Renal cortex interstitium (tissue), 11 donors: Measurements from ENCODE around the gene RAD51AP2. TPM values are rescaled to one million over a fixed set of nuclear protein-coding genes. Genes with fewer than 3 reads are reported as not detected.

Source experiments
- DNase-seq, 11 donors: peaks; one replicate each; pipeline ENCODE4 v3.0.0-alpha.2; 2013; ENCODE audit warnings: low read depth in 9 of 11, low spot score in 4 of 11; ENCODE audit errors: extremely low read depth in 1 of 11
- polyA plus RNA-seq, 3 donors: library from polyadenylated mRNA; unstranded; fragments of 120-200 nt; gene quantifications; one replicate each; pipeline ENCODE4 v1.2.1, GENCODE V29; 2013; ENCODE audit not compliant: insufficient read length in 3 of 3

RAD51AP2 gene
- polyA plus RNA-seq, 3 donors: 0.17 to 0.23 (median 0.17) TPM

DNA sequence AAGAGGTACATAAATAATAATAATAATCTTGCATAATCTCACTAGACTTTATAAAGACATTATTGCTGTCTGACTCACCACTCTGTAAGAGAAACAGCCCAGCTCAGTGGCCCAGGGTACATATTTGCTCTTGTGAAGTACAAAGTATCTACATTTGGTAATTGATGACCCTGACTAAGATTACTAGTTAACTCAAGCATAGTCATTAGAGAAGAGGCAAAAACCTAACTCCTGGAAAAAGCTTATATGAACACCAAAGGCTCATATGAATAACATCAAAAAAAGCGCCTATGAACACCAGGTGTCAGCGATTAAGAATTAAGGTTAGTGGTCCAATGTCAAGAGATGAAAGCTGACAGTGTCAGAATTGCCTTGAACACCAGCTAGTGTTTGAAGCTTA, 38.4 kb downstream of the RAD51AP2 start:
- DNase-seq: no peak

GRCh38 chr2:17476830-17477229, 41.4 kb downstream of the RAD51AP2 start:
- no peak for DNase-seq

- no peak for DNase-seq
Observed at GRCh38 chr2:17476064-17476463, 42.2 kb downstream of the RAD51AP2 start.

GRCh38 chr2:17475286-17475685, 43.0 kb downstream of the RAD51AP2 start:
- no peak for DNase-seq

GRCh38 chr2:17471979-17472378, 46.3 kb downstream of the RAD51AP2 start:
- DNase-seq: no peak

DNA sequence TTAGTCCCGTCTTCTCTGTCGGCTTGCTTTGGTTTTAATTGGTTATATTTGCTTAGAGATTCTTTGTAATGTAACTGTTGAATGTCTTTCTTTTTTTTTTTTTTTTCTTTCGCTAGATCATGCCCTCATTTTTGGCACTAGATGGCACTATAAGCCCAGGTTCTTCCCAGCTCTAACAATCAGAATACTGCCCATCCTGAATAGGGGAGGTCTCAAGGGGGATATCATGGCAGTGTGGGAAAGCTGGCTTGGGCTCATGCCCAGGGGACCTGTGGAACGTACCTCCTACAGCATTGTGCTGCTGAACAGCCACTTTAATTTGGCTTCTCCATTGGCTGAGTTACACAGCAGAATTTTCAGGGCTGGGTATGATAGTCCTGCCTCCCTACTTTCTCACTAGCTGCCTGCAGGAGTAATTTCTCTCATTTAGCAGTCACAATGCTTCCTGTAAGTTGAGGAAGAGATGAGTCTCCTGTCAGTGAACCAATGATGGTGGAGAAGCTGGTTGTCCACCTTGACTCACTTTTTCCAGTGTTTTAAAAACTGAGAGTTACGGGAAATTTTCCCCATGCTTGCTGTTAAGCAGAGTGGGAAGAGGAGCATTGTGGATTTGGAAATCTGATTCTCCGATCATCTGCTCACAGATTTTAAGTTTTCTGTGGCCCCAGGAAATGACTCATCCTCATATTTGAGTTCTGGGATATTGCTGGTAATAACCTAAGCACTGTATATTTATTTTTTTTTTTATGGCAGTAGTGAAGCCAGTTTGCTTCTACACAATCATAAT, 47.2 kb downstream of the RAD51AP2 start:
- DNase-seq: no peak

- no peak for DNase-seq
Observed at GRCh38 chr2:17461087-17461475, 57.2 kb downstream of the RAD51AP2 start.

Other genes starting within 250 kb of the RAD51AP2 start
- gene VSNL1, start 22.3 kb upstream of the RAD51AP2 start, polyA plus RNA-seq: 1 to 10 TPM; 3.8 to 5.2 (median 4.2) TPM
- 10 to 100 TPM; 33.1 to 39.8 (median 33.9) TPM for gene SMC6, start 235.4 kb upstream of the RAD51AP2 start, polyA plus RNA-seq
- 10 to 100 TPM; 11.9 to 14.1 (median 12.0) TPM for gene GEN1, start 235.7 kb upstream of the RAD51AP2 start, polyA plus RNA-seq